HG03442 (cell line): ENCODE data around the gene LDHD.
A peak's percentile ranks its signal among the peaks of the same experiment; 100 is the strongest.
"Not testable (repeated sequence)": the region's sequence is repeated elsewhere in the genome, so short reads cannot be mapped to it uniquely, and the experiment has no call there.

ENCODE experiments used
- ATAC-seq: cut with Tn5 transposase; IDR thresholded peaks from one replicate; pipeline ENCODE4 v1.9.1; 2021; ENCODE audit warnings: mild to moderate bottlenecking, moderate library complexity; ENCODE audit not compliant: unreplicated experiment

LDHD gene

GRCh38 chr16:75100603-75100990 lies 16.0 kb downstream of the LDHD start:
- ATAC-seq, result no peak

- no peak for ATAC-seq
Measured at GRCh38 chr16:75099738-75100602, 16.6 kb downstream of the LDHD start.

- ATAC-seq, result no peak
Measured at GRCh38 chr16:75099075-75099667, 17.4 kb downstream of the LDHD start.

GRCh38 chr16:75097941-75098901 lies 18.4 kb downstream of the LDHD start:
- ATAC-seq, result peak; percentile 52

- ATAC-seq, result no peak
Measured at GRCh38 chr16:75097191-75097761, 19.3 kb downstream of the LDHD start.

GRCh38 chr16:75096656-75097055 lies 19.9 kb downstream of the LDHD start:
- ATAC-seq, result no peak

- no peak for ATAC-seq
Measured at GRCh38 chr16:75095204-75095621, 21.4 kb downstream of the LDHD start.

GRCh38 chr16:75093598-75094540 lies 22.7 kb downstream of the LDHD start:
- no peak for ATAC-seq

- ATAC-seq, result no peak
Measured at GRCh38 chr16:75092777-75093176, 23.8 kb downstream of the LDHD start.

GRCh38 chr16:75091619-75092018 lies 25.0 kb downstream of the LDHD start:
- ATAC-seq, result not testable (repeated sequence)

- ATAC-seq, result not testable (repeated sequence)
Measured at GRCh38 chr16:75090899-75091298, 25.7 kb downstream of the LDHD start.

- ATAC-seq, result no peak
Measured at GRCh38 chr16:75089486-75090202, 26.9 kb downstream of the LDHD start.

GRCh38 chr16:75088934-75089333 lies 27.6 kb downstream of the LDHD start:
- no peak for ATAC-seq

- no peak for ATAC-seq
Measured at GRCh38 chr16:75088216-75088615, 28.4 kb downstream of the LDHD start.

- no peak for ATAC-seq
Measured at GRCh38 chr16:75087375-75087979, 29.1 kb downstream of the LDHD start.

- no peak for ATAC-seq
Measured at GRCh38 chr16:75086688-75087374, 29.7 kb downstream of the LDHD start.

- ATAC-seq, result no peak
Measured at GRCh38 chr16:75086281-75086680, 30.3 kb downstream of the LDHD start.

GRCh38 chr16:75085556-75085955 lies 31.0 kb downstream of the LDHD start:
- ATAC-seq, result no peak
